ENCODE data around the gene WNT5A. TPM values are rescaled to one million over a fixed set of nuclear protein-coding genes. Genes with fewer than 3 reads are reported as not detected.

The WNT5A gene
- total RNA-seq, 1 donor from 2014 or later = 4.2 TPM

DNA sequence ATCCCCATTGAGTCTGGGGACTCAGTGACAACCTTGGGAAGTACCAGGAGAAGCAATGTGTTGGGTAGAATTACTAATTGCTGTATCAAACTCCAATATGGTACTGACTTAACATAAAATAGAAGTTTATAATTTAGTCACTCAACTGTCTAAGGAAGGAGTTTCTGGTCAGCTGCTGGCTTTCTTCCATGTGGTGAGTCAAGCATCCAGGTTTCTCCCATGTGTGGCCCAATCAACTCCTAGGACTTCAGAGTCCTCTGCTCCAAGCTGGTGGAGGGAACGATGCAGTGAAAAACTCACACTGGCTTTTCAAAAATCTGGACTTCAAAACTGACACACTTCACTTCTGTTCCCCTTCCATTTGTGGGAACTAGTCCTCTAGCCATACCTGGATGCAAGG is 25.2 kb downstream of the WNT5A start:
- intact Hi-C loops (cut with micrococcal nuclease) = no loop called here
- no peak for ATAC-seq

DNA sequence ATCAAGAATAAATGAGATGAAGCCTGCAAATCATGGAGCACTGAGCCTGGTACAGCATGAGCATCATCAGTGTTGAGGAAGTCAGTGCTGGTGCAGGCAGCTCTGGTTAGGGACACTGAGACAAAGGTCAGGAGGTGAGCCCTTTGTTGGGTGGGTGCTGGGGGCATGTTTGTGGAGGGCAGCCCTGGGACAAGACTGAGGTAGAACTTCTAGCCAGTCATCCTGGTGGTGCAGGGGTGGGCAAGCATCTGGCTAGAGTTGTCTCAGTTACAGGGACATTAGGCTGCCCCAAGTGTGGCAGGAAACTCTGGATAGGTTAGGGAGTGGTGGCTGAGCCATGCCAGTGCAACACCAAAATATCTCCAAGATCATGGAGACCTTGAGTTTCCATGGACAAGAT is 27.3 kb downstream of the WNT5A start:
- intact Hi-C loops (cut with micrococcal nuclease) = no loop called here
- ATAC-seq (no peak), DNase-seq (no peak)

More for the DNA sequence above, 25.2 kb downstream of the WNT5A start:
- no peak for DNase-seq

DNA sequence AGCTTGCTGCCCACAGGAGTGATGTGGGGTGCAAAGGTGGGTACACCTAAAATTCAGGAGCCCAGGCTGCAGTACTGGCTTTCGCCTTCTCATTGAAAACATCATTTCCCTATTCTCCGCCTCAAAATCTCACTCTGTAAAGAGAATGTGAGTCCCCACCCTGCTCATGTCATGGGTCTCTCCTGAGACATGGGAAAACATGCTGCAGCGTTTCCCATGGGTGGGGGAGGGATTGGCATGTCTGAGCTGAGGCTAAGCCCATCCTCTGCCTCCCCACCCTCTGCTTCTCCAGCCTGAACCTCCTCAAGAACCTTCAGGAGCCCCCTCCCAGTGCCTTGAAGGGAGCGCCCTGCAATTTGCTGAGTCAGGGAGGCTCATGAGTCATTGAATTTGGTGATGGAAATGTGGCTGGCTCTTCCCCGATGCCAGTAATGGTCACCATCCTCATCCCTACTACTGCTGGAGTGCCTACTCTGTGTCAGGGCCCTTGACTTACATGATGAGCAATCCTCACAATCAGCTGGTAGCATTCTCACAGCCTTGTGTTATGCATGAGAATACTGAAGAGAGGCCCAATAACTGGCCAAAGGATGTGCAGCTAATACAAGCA is 28.8 kb downstream of the WNT5A start:
- DNase-seq (no peak), ATAC-seq (no peak)
- intact Hi-C loops (cut with micrococcal nuclease) = no loop called here

DNA sequence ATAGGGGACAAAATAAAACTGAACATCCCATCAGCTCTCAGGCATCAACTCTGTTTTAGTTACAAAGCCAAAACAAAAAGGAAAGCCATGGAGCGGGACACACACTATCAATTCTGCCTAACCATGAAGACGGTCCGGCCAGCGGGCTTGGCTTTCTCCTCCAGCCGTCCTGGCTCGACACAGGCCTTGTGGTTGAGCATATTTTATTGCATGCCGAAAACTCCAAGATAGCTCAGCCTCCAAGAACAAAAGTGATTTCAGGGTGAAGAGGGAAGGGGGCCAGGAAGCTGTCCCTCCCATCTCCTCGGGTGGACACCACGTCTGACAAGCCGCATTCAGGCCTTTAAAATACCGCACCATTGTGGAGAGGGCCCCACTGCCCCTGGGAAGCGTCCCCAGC is 31.2 kb downstream of the WNT5A start:
- intact Hi-C loops (cut with micrococcal nuclease) = no loop called here
- ATAC-seq (no peak), DNase-seq (no peak)

DNA sequence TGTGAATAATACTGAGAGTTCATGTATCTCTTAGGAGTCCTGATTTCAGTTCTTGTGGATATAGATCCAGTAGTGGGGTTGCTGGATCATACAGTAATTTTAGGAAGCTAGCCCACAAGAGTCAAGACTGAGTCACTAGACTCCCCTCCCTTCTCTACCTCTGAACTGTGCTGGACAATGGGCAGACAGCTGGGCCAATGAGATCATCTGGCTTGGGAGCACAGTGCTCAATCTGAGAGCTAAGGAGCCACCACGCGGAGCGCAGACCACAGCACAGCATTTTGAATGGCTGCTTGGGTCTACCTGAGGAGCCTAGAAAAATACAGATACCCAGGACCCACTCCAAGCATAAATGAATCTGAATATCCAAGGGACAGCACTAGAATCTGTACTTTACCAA is 32.5 kb downstream of the WNT5A start:
- DNase-seq (no peak), ATAC-seq (no peak)
- intact Hi-C loops (cut with micrococcal nuclease) = no loop called here

DNA sequence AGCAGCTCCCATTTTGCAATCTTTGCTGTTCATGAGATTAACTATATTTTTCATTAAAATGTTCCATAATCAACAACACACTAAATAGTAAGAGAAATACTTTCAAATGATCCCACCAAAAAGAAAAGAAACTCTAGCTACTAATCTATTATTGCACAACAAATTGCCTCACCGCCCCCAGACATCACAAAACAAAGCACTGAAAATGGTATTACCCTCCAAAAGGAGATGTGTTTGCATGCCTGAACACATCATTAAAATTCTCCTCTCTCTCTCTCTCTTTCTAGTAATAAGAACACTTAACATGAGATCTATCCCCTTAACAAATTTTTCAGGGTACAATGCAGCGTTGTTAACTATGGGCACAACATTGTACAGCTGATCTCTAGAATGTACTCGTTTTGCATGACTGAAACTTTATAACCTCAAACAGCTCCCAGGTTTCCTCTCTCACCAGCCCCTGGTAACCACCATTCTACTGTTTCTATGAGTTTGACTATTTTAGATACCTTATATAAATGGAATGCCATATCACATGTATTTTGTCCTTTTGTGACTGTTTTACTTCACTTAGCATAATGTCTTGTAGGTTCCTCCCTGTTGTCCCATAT is 33.1 kb downstream of the WNT5A start:
- no peak for ATAC-seq
- intact Hi-C loops (cut with micrococcal nuclease) = no loop called here
- no peak for DNase-seq

DNA sequence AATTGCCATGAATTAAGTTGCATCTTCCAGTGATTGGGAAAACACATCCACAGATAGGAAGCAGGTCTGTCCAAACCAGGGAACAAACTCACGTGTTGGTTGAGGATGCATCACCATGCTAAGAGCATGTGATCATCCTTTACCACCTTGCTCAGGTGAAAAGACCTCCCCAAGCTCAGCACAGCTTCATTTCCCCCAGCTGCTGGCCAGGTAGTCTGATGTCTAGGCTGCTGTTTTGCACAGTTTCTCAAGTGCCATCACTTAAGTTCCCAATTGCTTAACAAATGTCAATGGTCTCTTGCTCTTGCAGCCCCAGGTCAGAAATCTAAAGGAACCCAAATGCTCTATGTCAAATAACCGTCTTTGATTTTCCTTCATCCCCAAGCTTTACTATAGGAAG is 34.2 kb downstream of the WNT5A start:
- DNase-seq (no peak), ATAC-seq (no peak)
- intact Hi-C loops (cut with micrococcal nuclease) = no loop called here

DNA sequence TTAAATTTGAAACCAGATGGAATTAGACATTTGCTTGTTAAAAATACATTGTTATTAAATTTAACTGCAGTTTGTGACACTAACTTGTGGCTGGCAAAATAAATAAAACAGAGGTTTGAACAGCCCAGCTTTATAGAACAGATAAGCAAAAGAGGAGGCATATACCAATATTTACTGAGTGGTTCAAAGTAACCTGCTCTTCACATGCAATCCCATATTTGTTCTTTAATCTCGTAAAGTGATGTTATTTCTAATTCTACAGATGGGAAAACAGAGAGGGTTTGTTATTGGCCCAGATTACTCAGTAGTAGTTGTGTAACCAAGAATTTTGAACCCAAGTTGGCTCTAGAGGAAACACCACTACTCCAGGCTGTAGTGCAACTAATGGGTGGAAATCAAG is 37.6 kb downstream of the WNT5A start:
- intact Hi-C loops (cut with micrococcal nuclease) = no loop called here
- ATAC-seq (no peak), DNase-seq (no peak)

DNA sequence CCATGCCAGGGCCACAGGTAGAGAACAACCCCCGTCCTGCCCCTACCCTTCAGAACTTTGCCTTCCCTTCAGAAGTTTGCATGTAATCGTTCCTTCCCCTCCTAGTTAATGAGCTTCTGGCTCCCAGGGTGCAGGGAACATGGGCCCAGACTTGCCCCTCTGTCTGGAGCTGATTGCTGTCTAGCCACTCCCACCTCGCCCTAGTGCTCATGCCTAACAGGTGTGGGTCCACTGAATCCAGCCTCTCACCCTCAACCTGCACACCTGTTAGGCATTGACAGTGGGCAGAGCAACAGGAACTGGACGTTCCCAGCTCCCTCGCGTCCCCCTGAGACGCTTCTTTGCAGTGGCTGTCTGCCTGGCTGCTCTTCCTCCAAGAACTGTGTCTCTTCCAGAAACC is 40.3 kb downstream of the WNT5A start:
- ATAC-seq (no peak), DNase-seq (no peak)
- intact Hi-C loops (cut with micrococcal nuclease) = no loop called here

DNA sequence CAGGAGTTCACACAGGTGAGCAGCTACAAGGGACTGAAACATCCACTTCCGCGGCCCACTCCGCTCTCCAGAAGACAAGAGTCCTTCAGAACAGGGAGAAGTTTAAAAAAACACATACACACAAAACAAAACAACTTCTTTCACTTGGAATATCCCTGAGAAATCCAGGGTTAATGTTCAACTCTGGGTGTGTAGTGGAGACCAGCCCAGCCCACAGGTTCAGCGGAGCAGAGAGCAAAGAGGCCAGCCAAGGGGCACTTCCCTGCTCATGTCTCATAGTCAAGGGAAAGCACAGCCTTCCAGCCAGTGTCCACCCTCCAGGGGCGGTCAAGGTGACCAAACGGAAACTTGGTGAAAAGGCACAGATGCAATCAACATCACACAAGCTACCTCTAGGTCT is 41.6 kb downstream of the WNT5A start:
- no peak for DNase-seq
- intact Hi-C loops (cut with micrococcal nuclease) = no loop called here
- no peak for ATAC-seq

DNA sequence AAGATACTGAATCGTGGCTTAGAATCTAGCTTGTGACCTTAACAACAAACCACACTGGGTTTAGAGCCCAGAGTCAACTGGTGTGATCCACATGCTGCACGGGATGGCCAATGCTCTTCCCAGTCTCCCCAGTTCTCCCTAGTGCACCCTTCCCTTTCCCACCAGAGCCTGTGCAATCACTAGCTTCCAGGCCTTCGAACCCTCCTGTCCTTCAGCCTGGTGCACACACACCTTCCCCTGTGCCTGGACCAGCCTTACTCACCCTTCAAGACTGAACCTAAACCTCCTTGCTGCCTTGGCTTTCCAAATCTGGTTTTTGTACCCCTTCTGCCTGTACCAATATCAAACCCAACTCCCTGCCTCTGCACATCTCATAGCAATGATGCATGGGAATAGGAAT is 43.8 kb downstream of the WNT5A start:
- intact Hi-C loops (cut with micrococcal nuclease) = no loop called here
- DNase-seq (no peak), ATAC-seq (no peak)

DNA sequence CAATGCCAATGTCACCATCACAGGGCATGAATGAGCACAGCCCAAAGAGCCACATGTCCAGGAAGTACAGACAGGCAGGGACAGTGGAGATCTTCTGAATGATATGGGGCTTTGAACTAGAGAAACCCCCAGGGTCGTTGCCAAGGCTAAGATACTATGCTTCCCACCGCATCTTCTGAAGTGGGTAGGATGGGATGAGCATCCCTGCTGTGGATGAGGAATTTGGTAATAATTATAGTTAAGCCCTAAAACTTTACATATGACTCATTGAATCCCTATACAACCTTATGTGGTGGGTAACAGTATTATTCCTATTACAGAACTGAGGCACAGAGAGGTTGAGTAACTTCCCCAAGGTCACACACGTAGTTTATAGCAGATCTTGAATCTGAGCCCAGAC is 44.2 kb downstream of the WNT5A start:
- no peak for DNase-seq
- ATAC-seq = no peak
- intact Hi-C loops (cut with micrococcal nuclease) = no loop called here

DNA sequence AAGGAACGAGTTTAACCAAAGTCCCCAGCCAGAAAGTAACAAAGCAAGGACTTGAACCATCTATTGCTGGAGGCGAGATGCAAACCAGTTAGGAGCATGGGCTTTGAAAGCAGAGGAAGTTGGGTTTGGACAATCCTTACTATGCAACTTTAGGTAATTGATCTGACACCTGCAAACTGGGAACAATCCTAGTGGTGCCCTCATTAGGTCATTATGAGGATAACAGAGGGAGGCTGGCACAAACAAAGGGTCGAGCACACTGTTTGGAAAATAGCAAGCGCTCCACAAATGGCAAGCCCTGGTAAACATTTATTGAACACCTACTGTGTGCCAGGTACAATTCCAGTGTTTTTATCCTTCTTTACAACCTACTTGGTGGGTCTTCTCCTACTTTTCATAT is 45.6 kb downstream of the WNT5A start:
- DNase-seq (no peak), ATAC-seq (no peak)
- intact Hi-C loops (cut with micrococcal nuclease) = no loop called here

DNA sequence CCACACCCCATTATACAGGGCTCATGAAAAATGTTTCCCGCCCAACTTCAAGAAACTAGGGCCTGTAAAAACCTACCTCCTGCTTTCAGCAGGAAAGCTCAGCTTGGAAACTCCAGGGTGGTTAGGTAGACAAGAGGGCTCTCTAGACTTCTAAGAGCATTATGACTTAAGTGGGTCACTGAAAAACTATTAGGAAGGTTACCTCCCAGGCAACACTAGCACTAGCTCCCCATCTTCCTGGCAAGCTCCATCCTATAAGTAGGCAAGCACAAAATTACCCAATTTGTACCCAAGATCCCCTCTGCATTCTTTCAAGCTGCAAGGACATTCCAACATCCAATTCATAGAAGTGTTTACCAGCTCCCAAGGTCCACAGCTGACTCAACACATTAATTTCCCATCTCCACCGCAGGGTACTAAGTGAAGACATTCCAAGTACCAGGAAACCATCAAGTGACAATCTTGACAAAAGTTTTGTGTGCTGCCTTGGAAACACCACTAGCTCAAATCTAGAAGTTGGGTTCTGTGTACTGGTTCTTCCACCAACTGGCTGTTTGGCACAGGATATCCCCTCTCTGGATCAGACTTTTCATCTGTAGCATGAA is 46.9 kb downstream of the WNT5A start:
- DNase-seq (no peak), ATAC-seq (no peak)
- intact Hi-C loops (cut with micrococcal nuclease) = no loop called here

DNA sequence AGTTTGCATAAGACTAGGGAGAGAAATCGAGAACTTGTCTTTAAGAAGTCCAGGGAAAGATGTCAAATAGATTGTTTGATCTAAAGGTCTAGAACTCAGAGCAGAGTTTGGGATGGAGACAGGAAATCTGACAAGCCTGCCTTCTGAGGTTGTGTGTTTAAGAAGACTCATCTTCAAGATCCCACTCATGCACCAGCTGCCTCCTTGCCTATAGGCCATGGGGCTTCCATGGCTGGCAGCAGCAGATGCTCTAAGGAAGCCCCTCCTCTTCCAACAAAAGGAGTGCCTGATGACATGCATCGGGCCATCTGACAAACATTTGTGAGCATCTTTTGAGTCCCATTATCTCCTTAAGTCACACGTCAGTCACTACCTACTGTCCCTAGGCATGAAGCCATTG is 47.4 kb downstream of the WNT5A start:
- DNase-seq (no peak), ATAC-seq (no peak)

DNA sequence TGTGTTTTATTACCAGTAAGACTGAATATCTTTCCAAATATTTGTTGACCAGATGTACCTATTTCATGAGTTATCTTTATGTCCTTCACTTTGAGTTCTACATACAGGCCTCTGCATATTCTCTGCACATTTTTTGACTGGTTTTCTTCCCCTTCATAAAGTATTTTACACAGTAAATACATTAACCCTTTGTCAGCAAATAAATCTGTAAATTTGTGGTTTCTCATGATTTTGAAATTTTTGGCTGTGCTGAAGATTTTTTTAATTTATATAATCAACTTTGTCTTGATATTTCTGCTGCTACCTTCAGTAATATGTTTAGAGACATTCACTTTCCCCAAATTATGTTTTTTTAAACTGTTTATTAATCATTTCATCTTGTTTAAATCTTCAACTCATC is 50.5 kb downstream of the WNT5A start:
- DNase-seq (no peak), ATAC-seq (no peak)
- intact Hi-C loops (cut with micrococcal nuclease) = no loop called here

More for the DNA sequence above, 47.4 kb downstream of the WNT5A start:
- intact Hi-C loops (cut with micrococcal nuclease) = no loop called here

DNA sequence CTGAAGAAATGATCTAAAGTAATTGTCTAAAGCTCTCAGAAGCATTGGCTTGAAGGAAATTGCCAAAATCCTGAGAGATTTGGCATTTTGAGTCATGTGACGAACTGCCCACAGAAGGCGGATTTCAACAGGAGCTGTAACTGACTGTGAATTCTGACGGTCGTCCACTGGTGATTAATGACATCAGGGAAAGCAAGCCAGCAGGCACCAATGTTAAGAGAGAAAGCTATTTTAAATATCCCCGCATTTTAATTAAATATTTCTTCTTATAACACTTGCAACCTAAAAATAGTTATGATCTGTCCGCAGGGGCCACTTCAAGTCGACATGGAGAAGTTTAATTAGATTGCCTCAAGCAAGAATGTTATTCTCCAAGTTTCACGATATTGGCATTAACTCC is 51.6 kb downstream of the WNT5A start:
- ATAC-seq (no peak), DNase-seq (no peak)
- intact Hi-C loops (cut with micrococcal nuclease) = no loop called here

DNA sequence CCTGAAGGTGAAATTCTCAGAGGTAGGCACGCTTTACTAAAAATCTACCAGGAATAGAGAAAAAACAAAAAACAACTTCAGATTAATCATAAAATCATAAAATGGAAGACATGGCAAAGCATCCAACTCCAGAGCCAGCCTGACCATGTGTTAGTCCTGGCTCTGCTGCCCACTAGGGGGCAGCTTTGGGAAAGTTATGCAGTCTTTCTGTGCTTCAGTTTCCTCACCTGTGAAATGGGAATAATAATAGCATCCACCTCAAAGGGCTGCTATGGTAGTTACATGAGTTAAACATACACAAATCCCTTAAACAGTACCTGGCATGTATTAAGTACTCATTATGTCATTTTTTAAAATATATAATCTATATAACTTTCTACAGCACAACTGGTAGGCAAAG is 52.3 kb downstream of the WNT5A start:
- intact Hi-C loops (cut with micrococcal nuclease) = no loop called here
- DNase-seq (no peak), ATAC-seq (no peak)

DNA sequence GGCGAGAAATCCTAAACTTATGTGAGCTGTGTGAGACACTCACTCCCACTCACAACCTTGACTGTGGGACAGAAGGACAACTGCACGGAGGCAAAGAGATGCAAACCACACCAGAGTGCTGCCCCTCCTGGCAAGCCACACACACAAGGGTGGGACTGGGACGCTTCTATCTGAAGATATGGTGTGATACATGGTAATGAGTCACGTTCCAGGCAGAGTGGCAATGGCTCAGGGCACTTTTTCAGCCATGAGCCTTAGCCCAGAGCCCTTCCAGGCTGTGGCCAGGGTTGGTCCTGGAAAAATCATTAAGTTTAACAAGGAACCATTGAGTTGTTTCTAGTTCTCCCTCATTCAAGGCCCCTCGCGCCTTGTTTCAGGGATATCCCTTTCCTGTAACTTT is 56.1 kb downstream of the WNT5A start:
- ATAC-seq = no peak
- intact Hi-C loops (cut with micrococcal nuclease) = no loop called here
- DNase-seq = no peak

DNA sequence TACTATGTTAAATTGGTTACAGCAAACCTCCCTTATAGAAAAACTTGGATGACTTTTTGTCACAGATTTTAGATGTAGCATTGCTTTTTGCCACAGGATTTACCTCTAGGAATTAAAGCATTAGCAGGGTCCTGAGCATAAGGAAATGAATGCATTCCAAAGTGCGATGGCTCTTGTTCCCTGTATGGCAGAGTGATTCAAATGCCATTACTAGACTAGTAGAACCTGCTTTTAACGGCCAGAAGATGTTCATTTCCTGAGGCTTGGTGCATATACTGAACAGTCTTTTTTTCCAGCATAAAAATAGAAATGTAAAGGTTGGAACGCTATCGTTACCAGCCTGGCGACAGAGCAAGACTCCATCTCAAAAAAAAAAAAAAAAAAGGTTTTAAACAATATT is 59.4 kb downstream of the WNT5A start:
- intact Hi-C loops (cut with micrococcal nuclease) = no loop called here
- no peak for ATAC-seq
- no peak for DNase-seq

DNA sequence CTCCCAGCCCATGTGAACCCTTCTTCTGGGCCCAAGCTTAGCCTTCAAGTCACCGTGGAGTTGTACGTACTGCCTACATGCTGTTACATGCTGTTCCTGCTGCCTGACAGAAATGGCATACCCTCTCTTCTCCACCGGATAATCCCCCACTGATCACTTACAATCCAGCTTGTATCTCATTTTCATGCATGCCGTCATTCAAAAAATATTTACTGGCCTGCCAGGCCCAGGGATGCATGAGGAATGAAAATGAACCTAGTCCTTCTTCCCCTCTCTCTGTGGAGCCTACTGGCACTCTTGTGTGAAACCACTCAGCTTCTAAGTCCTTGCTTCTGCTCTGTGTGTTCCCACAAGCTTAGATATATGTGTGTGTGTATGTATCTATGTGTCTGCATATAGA is 60.6 kb downstream of the WNT5A start:
- DNase-seq (no peak), ATAC-seq (no peak)
- intact Hi-C loops (cut with micrococcal nuclease) = no loop called here
